GM20000 (cell line): Measurements from ENCODE around the gene ERC1.

Experiments
- DNase-seq: peaks from one replicate; pipeline ENCODE4 v3.0.0; 2012; ENCODE audit warnings: low spot score
- CTCF ChIP-seq: IDR thresholded peaks from 2 replicates; pipeline ENCODE4 v1.5.1; 2012; ENCODE audit warnings: mild to moderate bottlenecking, control low read depth; ENCODE audit errors: extremely low read depth, missing control alignments

The ERC1 gene

GRCh38 chr12:990661-991349 lies at the start of gene ERC1:
TSS of gene ERC1 (plus strand) at chr12:991223. CDS start at chr12:1027904, 36,681 bp downstream.
- TF ChIP-seq CTCF, result no peak
- peak; percentile 95 for DNase-seq

- no peak for TF ChIP-seq CTCF
- no peak for DNase-seq
These were observed 48.0 kb upstream of the ERC1 start for GRCh38 chr12:943051-943450.

- no peak for TF ChIP-seq CTCF
- DNase-seq, result no peak
These were observed 46.8 kb upstream of the ERC1 start for GRCh38 chr12:944211-944610.

- no peak for TF ChIP-seq CTCF
- DNase-seq, result no peak
These were observed 44.8 kb upstream of the ERC1 start for GRCh38 chr12:946212-946611.

GRCh38 chr12:946631-947030 lies 44.4 kb upstream of the ERC1 start:
- no peak for TF ChIP-seq CTCF

GRCh38 chr12:948238-948637 lies 42.8 kb upstream of the ERC1 start:
- no peak for DNase-seq
- no peak for TF ChIP-seq CTCF

More at GRCh38 chr12:946631-947030, 44.4 kb upstream of the ERC1 start:
- DNase-seq, result no peak

- DNase-seq, result peak; percentile 89
- TF ChIP-seq CTCF, result peak; percentile 79
These were observed 41.4 kb upstream of the ERC1 start, which contains the start of gene RAD52 for GRCh38 chr12:949453-950191. TSS of gene RAD52 (minus strand) at chr12:949694. CDS start at chr12:933058, 16,636 bp downstream.
